ENCODE data around the gene GAB1. TPM values are rescaled to one million over a fixed set of nuclear protein-coding genes. Genes with fewer than 3 reads are reported as not detected.

Gene GAB1
- total RNA-seq, 1 donor from 2014 or later: 24.4 TPM

DNA sequence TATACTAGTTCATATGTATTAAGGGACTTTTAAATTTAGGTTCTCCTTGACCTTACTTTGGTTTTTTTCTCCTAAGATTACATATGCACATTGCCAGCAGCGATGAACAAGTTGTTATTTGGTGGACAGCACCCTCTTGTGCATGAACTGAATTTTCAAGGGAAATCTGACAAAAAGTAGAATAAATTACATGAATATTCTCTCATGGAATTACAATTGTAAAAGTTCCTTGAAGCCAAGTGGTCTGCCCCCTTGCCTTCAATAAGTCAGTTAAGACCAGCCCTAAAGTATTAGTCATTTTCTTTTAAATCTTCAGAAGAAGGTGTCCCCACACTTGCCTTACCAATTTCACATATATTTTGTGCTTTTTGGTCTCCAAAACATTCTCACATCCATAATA, 146.2 kb downstream of the GAB1 start:
- DNase-seq (ENCODE audit: low read depth in 2 of 2): peak; percentile 71 to 78

DNA sequence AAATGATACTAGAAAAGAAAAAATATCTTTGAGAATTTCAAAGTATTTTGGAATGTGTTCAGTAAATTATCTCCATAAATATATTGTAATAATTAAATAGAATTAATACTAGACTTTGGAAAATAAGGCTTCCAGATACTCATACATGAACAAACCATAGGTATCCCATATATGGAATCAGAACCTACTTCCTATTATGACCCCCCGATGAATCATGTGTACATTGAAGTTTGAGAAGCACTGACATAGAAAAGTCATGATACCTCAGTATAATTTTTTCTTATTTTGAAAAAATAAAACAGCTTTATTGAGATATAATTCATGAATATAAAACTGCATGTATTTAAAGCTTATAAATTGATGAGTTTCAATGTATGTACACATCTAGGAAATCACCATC, 149.6 kb downstream of the GAB1 start:
- no peak for DNase-seq (ENCODE audit: low read depth in 2 of 2)

- no peak for DNase-seq (ENCODE audit: low read depth in 2 of 2)
Observed at GRCh38 chr4:143488687-143489086, 152.0 kb downstream of the GAB1 start.

DNA sequence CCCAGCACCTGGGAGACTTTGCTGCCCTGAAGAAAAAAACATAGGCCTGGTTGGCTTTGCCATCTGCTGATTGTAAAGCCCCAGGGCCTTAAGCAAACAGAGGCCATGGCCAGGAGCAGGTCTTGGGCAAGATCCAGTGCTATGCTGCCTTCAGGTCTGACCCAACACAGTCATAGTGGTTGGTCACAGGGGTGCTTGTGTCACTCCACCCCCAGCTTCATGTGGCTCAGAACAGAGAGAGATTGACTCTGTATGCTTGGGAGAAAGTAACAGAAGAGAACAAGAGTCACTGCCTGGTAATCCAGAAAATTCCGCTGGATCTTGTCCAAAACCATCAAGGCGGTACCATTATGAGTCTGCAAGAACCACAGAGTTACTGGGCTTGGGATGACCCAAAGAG, 152.4 kb downstream of the GAB1 start:
- DNase-seq (ENCODE audit: low read depth in 2 of 2): no peak

DNA sequence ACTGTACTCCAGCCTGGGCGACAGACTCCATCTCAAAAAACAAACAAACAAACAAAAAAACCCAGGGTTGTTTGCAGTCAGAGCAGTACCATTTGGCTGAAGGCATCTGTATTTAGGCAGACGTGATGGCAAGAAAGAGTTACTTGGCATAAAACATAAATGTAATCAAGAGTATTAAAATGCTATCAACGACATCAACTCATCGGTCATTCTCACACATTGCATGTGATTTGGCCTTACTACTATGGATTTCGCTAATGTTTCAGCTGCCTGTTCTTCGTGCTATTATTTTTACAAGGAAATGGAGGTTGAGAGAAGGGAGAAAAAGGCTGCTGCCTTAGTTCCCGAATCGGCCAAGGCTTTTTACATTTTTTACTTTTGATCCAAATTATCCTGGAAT, 161.3 kb downstream of the GAB1 start:
- no peak for DNase-seq (ENCODE audit: low read depth in 2 of 2)

GRCh38 chr4:143502231-143502630, 165.6 kb downstream of the GAB1 start:
- DNase-seq (ENCODE audit: low read depth in 2 of 2): no peak

- DNase-seq (ENCODE audit: low read depth in 2 of 2): no peak
Observed at GRCh38 chr4:143506031-143506430, 169.4 kb downstream of the GAB1 start.

DNA sequence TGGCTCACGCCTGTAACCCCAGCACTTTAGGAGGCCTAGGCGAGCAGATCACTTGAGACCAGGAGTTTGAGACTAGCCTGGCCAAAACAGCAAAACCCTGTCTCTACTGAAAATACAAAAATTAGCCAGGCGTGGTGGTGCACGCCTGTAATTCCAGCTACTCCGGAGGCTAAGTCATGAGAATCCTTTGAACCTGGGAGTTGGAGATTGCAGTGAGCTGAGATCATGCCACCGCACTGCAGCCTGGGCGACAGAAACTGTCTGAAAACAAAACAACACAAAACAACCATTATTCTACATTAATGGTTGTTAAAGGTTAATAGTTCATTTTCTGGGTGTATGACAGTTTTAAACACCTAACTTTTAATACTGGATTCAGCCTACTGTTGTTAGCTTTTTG, 175.2 kb downstream of the GAB1 start:
- no peak for DNase-seq (ENCODE audit: low read depth in 2 of 2)

DNA sequence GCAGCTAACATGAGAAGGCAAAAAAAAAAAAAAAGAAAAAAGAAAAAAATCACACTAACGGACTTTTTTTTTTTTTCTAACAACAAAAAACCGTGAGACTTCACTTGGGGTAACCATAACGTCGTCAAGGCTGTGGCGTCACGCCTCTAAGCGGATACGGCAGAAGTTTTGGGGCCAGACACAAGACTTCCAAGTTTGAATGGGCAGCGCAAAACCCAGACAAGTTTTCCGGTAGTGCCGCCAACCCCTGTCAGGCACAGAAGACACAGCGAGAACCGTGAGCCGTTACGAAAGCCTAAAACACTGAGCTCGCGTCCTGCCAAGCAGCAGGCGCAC, 176.3 kb downstream of the GAB1 start:
- no peak for DNase-seq (ENCODE audit: low read depth in 2 of 2)

- peak; percentile 98 to 99 for DNase-seq (ENCODE audit: low read depth in 2 of 2)
Observed at GRCh38 chr4:143513314-143514168, 176.9 kb downstream of the GAB1 start, which contains the start of gene SMARCA5. Gene SMARCA5, plus strand, starts transcription at chr4:143513702. Its CDS starts 223 bp downstream, at chr4:143513925.

DNA sequence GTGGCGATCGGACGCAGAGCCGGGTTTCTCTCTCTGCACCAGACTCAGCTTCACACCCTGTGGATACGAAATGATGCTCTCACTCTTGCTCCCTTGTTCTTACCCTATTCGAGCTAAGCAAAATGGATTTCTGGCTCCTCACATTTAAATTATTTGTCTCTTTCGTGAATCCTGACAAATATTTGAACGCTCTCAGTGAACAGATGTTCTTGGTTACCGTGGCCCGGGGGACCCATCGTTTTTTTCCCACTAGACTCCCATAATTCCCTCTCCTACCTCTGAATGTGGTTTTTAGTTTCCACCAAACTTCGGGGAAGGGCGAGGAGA, 177.5 kb downstream of the GAB1 start:
- no peak for DNase-seq (ENCODE audit: low read depth in 2 of 2)

DNA sequence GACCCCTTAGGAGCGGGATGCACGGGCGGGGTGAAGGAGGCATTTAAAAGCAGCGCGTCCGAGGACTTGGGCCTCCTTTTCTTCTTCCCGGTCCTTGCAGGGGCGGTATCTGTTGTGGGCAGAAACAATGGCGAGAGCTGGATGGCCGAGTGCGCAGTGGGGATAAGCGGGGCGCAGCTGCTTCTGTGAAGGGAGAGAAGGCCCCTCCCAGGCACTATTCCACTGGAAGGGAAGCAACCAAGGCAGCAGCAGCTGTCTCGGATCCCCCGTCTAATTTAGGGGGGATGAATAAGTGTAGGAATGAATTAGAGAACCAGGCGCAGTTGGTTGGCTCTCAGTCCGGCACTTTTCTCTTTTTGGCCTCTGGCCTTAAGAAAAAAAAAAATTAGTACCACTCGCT, 177.8 kb downstream of the GAB1 start:
- DNase-seq (ENCODE audit: low read depth in 2 of 2): peak; percentile 56 to 70

- DNase-seq (ENCODE audit: low read depth in 2 of 2): no peak
Observed at GRCh38 chr4:143514901-143515300, 178.2 kb downstream of the GAB1 start.

DNA sequence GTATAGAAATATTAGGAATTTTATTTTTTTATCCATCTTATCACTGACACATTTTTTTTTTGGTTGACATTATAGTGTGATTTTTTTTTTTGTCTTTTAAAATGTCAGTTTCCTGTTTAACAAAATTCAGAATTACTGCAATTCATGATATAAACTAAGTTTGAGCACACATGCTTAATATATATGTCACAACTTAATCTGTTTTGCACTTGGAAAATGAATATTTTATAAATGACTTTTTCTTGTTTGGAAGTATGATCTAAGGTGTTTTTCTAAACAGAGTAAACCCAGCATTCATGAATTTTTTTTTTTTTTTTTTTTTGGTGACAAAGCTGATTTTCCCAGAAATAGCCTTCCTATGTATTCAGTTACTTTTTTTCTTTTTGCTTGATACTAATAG, 179.2 kb downstream of the GAB1 start:
- DNase-seq (ENCODE audit: low read depth in 2 of 2): no peak

DNA sequence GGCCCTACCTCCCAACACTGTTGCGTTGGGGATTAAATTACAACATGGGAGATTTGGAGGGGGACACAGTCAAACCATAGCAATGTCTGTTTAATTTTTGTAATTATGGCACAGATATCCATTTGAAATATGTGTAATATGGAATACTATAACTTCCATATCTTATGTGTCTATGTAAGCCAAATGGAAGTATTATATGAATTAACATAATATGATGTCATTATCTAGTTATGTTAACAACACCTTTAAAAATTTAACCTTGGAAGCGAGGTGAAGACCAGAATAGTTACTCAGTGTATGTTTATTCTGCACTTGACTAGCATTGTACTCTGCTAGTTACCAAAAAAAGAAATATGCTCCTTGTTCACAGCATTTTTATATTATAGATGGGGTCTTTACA, 181.1 kb downstream of the GAB1 start:
- DNase-seq (ENCODE audit: low read depth in 2 of 2): no peak

Other genes with a start within 250 kb of the GAB1 start
- 13.3 and 22.4 TPM in 2 replicates for gene USP38, start 152.0 kb upstream of the GAB1 start, total RNA-seq
- 45.3 and 53.0 TPM in 2 replicates for gene SMARCA5, start 176.8 kb downstream of the GAB1 start, total RNA-seq

Measured in lung microvascular endothelial cell (primary cell).